ENCODE measurements around the gene ZBTB3. TPM values are rescaled to one million over a fixed set of nuclear protein-coding genes. Genes with fewer than 3 reads are reported as not detected.

The ZBTB3 gene
- total and polyA plus RNA-seq, 2 of the 13 experiments (the other 11 are each of a cell fraction or from before 2014, with no cell fraction given): 3.4 to 5.2 TPM

DNA sequence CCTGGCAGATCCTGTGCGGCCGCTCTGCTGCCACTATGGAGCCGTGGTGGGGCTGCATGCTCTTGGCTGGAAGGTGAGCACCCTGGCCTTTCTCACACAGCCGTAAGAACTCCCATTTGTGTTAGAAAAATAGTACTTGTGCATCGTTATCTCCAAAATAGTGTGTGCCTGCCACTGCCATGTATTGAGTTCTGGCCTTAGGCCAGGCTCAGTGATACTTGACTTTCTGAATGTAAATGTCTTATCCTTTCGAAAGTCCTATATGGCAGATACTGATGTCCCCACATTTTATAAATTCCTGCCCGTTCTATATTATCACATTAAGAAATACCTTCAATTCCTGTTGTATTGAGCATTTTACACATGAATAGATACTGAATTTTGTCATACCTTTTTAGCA lies 28.8 kb upstream of the ZBTB3 start:
- Histone ChIP-seq H3K4me1 (ENCODE audit: insufficient read depth, low read length) (peaks cover 10% of the 10 kb centered on the region), H3K27me3 (ENCODE audit: control insufficient read depth in 1 of 2, insufficient read depth in 2 of 2, low read length in 2 of 2) (no peaks in the 10 kb centered on the region; a peak in 1 of 5 replicates), H2AFZ (ENCODE audit: low read length) (no peak overlapping the region), H3K36me3 (replicated peaks in 1 of 2; ENCODE audit: control insufficient read depth in 1 of 2, insufficient read depth in 2 of 2, low read length in 2 of 2) (peaks cover 9 to 23% of the 10 kb centered on the region in 2 experiments), H3K79me2 (ENCODE audit: insufficient read depth, low read length) (peaks cover 2% of the 10 kb centered on the region), H3K9ac (ENCODE audit: insufficient read depth, low read depth, low read length) (no peak overlapping the region), H3K4me3 (replicated peaks in 1 of 3; ENCODE audit: insufficient read depth in 1 of 3, low read depth in 2 of 3, low read length in 3 of 3) (no peak overlapping the region), H3K4me2 (ENCODE audit: low read depth, low read length) (no peak overlapping the region), H3K27ac (ENCODE audit: extremely low read length, insufficient read depth, low read length) (no peak overlapping the region), H4K20me1 (ENCODE audit: insufficient read depth, low read length) (no peaks in the 10 kb centered on the region), H3K9me3 (ENCODE audit: low read length) (no peaks in the 10 kb centered on the region)
- TF ChIP-seq ZNF318 (CRISPR knock-in tag; IDR thresholded peaks at IDR 0.05) (no peak), POLR2A (IDR thresholded peaks at IDR 0.05; ENCODE audit: insufficient read depth in 1 of 2, low read depth in 2 of 2, low read length in 2 of 2) (no peak), ZNF660 (CRISPR knock-in tag; IDR thresholded peaks at IDR 0.05; ENCODE audit: borderline replicate concordance, low read depth) (no peak)
- BruUV-seq (replicated peaks): no TSS peak
- DNase-seq (ENCODE audit: low spot score): no peak
- no peak for FAIRE-seq
- 97% methylated on average over 4 of the region's 7 CpGs for WGBS (ENCODE audit: low lambda C conversion rate)
- ATAC-seq: no peak
- intact Hi-C loops (cut with micrococcal nuclease; ENCODE audit: unreplicated experiment) (no loop called here), in situ Hi-C loops (cut with HindIII; ENCODE audit: extremely low pct_ligation_motif_present, low pct_unique_long_range_greater_than_20kb) (no loop called here)
- ChIA-PET CTCF (ENCODE audit: low intra/inter-chr PET ratio, low total read pairs) (no interaction called here), POLR2A (no interaction called here)
